Neural progenitor cell (in vitro differentiated cells): ENCODE data around the gene AKR7A2. TPM values are rescaled to one million over a fixed set of nuclear protein-coding genes. Genes with fewer than 3 reads are reported as not detected.

Experiments used
- DNase-seq: peaks from one replicate; pipeline ENCODE4 v3.0.0-alpha.2; 2016; ENCODE audit warnings: low spot score
- H2AFZ ChIP-seq: fragments of 200-600 bp; sonication (generic); replicated peaks from 2 replicates; pipeline ENCODE4 v1.6.1; 2016; ENCODE audit warnings: antibody characterized with exemption
- H3F3A ChIP-seq: fragments of 200-600 bp; sonication (generic); 2 replicates; pipeline ENCODE4 v1.6.1; 2016; ENCODE audit warnings: antibody characterized with exemption, low read depth
- H3K27ac ChIP-seq: fragments of 200-600 bp; sonication (generic); 2 replicates; pipeline ENCODE4 v1.5.1; 2016; ENCODE audit warnings: mild to moderate bottlenecking
- H3K27me3 ChIP-seq: fragments of 200-600 bp; sonication (generic); 2 replicates; pipeline ENCODE4 v1.6.1; 2016; ENCODE audit warnings: mild to moderate bottlenecking, moderate library complexity
- H3K36me3 ChIP-seq: fragments of 200-600 bp; sonication (generic); 2 replicates; pipeline ENCODE4 v1.5.1; 2016
- H3K4me1 ChIP-seq: fragments of 200-600 bp; sonication (generic); 2 replicates; pipeline ENCODE4 v1.6.1; 2016; ENCODE audit warnings: mixed run types
- H3K4me2 ChIP-seq: fragments of 200-600 bp; sonication (generic); 2 replicates; pipeline ENCODE4 v1.6.1; 2016
- H3K4me3 ChIP-seq: fragments of 200-600 bp; sonication (generic); 2 replicates; pipeline ENCODE4 v1.5.1; 2016
- H3K79me2 ChIP-seq: fragments of 200-600 bp; sonication (generic); 2 replicates; pipeline ENCODE4 v1.6.1; 2016; ENCODE audit warnings: low read depth
- H3K9ac ChIP-seq: fragments of 200-600 bp; sonication (generic); 2 replicates; pipeline ENCODE4 v1.6.1; 2016
- H3K9me3 ChIP-seq: fragments of 200-600 bp; sonication (generic); 2 replicates; pipeline ENCODE4 v1.5.1; 2016; ENCODE audit warnings: low read depth
- H4K20me1 ChIP-seq: fragments of 200-600 bp; sonication (generic); 2 replicates; pipeline ENCODE4 v1.6.1; 2016; ENCODE audit warnings: low read depth
- H3K27ac Mint-ChIP-seq: 3 replicates; pipeline ENCODE4 v1.8.0; 2021; ENCODE audit warnings: mixed read lengths
- H3K27me3 Mint-ChIP-seq: 2 replicates; pipeline ENCODE4 v1.8.0; 2022; ENCODE audit warnings: low read depth, mild to moderate bottlenecking, inconsistent platforms, moderate library complexity, mixed read lengths; ENCODE audit not compliant: insufficient read depth
- H3K36me3 Mint-ChIP-seq: 3 replicates; pipeline ENCODE4 v1.8.0; 2021; ENCODE audit warnings: mixed read lengths
- H3K4me1 Mint-ChIP-seq: 3 replicates; pipeline ENCODE4 v1.8.0; 2021; ENCODE audit warnings: mixed read lengths
- H3K4me3 Mint-ChIP-seq: 3 replicates; pipeline ENCODE4 v1.8.0; 2021; ENCODE audit warnings: mild to moderate bottlenecking, moderate library complexity, mixed read lengths
- H3K9me3 Mint-ChIP-seq: 3 replicates; pipeline ENCODE4 v1.8.0; 2020; ENCODE audit warnings: mixed read lengths
- CTCF ChIP-seq: fragments of 200-600 bp; sonication (generic); IDR thresholded peaks from 2 replicates; pipeline ENCODE4 v1.5.1; 2017; ENCODE audit warnings: antibody characterized with exemption, mild to moderate bottlenecking
- EZH2 ChIP-seq: fragments of 200-600 bp; sonication (generic); IDR thresholded peaks from 2 replicates; pipeline ENCODE4 v1.6.1; 2017; ENCODE audit warnings: antibody characterized with exemption, mild to moderate bottlenecking, moderate library complexity
- EZH2phosphoT487 ChIP-seq: fragments of 200-600 bp; sonication (generic); IDR thresholded peaks from 2 replicates; pipeline ENCODE4 v1.6.1; 2017; ENCODE audit warnings: antibody characterized with exemption
- total RNA-seq: library from RNA; depleted of rRNA; stranded (reverse); fragments of >200 nt; gene quantifications from 2 replicates; pipeline ENCODE4 v1.2.3, GENCODE V29; 2015; ENCODE audit warnings: low replicate concordance

Gene AKR7A2
- total RNA-seq, 1 donor from 2014 or later = 37.5 TPM

- Mint-ChIP-seq H3K4me3 (no peak overlapping the region), H3K4me1 (no peaks in the 10 kb centered on the region), H3K27me3 (no peaks in the 10 kb centered on the region), H3K36me3 (peaks cover 20% of the 10 kb centered on the region), H3K27ac (peak overlapping the region; percentile 12), H3K9me3 (no peaks in the 10 kb centered on the region)
- DNase-seq = peak; percentile 37
- Histone ChIP-seq H3F3A (no peaks in the 10 kb centered on the region), H3K4me1 (peaks cover 5% of the 10 kb centered on the region), H3K9me3 (no peaks in the 10 kb centered on the region), H3K36me3 (no peaks in the 10 kb centered on the region), H3K9ac (no peak overlapping the region), H3K79me2 (no peaks in the 10 kb centered on the region), H4K20me1 (peaks cover 25% of the 10 kb centered on the region), H3K27ac (no peak overlapping the region), H2AFZ (no peak overlapping the region), H3K4me2 (no peak overlapping the region), H3K27me3 (no peaks in the 10 kb centered on the region), H3K4me3 (no peak overlapping the region)
- TF ChIP-seq CTCF = no peak
- no peak for TF ChIP-seq EZH2
- TF ChIP-seq EZH2phosphoT487 = no peak
These were observed 41.7 kb upstream of the AKR7A2 start for GRCh38 chr1:19353596-19353995.

- Histone ChIP-seq H3K4me3 (no peak overlapping the region), H3F3A (no peaks in the 10 kb centered on the region), H3K4me1 (peaks cover 5% of the 10 kb centered on the region), H3K4me2 (no peak overlapping the region), H3K27me3 (no peaks in the 10 kb centered on the region), H3K79me2 (no peaks in the 10 kb centered on the region), H3K9me3 (no peaks in the 10 kb centered on the region), H3K9ac (no peak overlapping the region), H3K27ac (no peak overlapping the region), H4K20me1 (peaks cover 23% of the 10 kb centered on the region), H3K36me3 (no peaks in the 10 kb centered on the region), H2AFZ (no peak overlapping the region)
- H3K4me1 Mint-ChIP-seq = no peaks in the 10 kb centered on the region
- no peak overlapping the region for H3K4me3 Mint-ChIP-seq
- no peaks in the 10 kb centered on the region for H3K9me3 Mint-ChIP-seq
- no peak overlapping the region for H3K27ac Mint-ChIP-seq
- peaks cover 20% of the 10 kb centered on the region for H3K36me3 Mint-ChIP-seq
- no peaks in the 10 kb centered on the region for H3K27me3 Mint-ChIP-seq
- DNase-seq = no peak
- TF ChIP-seq EZH2phosphoT487 (no peak), CTCF (no peak), EZH2 (no peak)
These were observed 40.9 kb upstream of the AKR7A2 start for GRCh38 chr1:19352839-19353238.

- Histone ChIP-seq H3K79me2 (no peaks in the 10 kb centered on the region), H3K36me3 (no peaks in the 10 kb centered on the region), H3K27ac (no peak overlapping the region), H3K9ac (no peak overlapping the region), H3F3A (no peaks in the 10 kb centered on the region), H3K4me1 (peaks cover 5% of the 10 kb centered on the region), H3K27me3 (no peaks in the 10 kb centered on the region), H2AFZ (no peak overlapping the region), H3K9me3 (no peaks in the 10 kb centered on the region), H4K20me1 (peaks cover 23% of the 10 kb centered on the region), H3K4me2 (no peak overlapping the region), H3K4me3 (no peak overlapping the region)
- no peak overlapping the region for H3K27ac Mint-ChIP-seq
- no peaks in the 10 kb centered on the region for H3K27me3 Mint-ChIP-seq
- H3K4me3 Mint-ChIP-seq = no peak overlapping the region
- TF ChIP-seq EZH2 (no peak), CTCF (no peak), EZH2phosphoT487 (no peak)
- H3K36me3 Mint-ChIP-seq = peaks cover 18% of the 10 kb centered on the region
- no peaks in the 10 kb centered on the region for H3K9me3 Mint-ChIP-seq
- DNase-seq = no peak
- H3K4me1 Mint-ChIP-seq = no peaks in the 10 kb centered on the region
These were observed 39.9 kb upstream of the AKR7A2 start for GRCh38 chr1:19351873-19352272.
